HCT116 (cell line): Measurements from ENCODE around the gene TMEM38B.

Experiments used
- POLR2AphosphoS5 ChIP-seq: IDR thresholded peaks from 2 replicates; pipeline ENCODE4 v1.6.1; 2011; ENCODE audit warnings: mild to moderate bottlenecking, low read depth, low read length, moderate library complexity
- RAD21 ChIP-seq: IDR thresholded peaks from 2 replicates; pipeline ENCODE4 v1.6.1; 2012; ENCODE audit warnings: low read depth, mild to moderate bottlenecking

GRCh38 chr9:105712297-105712696 lies 18.0 kb downstream of the TMEM38B start:
- TF ChIP-seq POLR2AphosphoS5 (no peak), RAD21 (no peak)
